Measurements from ENCODE around the gene TBC1D22A. TPM values are rescaled to one million over a fixed set of nuclear protein-coding genes. Genes with fewer than 3 reads are reported as not detected.

The TBC1D22A gene
- total RNA-seq, 1 experiment from 2014 or later: 27.6 TPM

DNA sequence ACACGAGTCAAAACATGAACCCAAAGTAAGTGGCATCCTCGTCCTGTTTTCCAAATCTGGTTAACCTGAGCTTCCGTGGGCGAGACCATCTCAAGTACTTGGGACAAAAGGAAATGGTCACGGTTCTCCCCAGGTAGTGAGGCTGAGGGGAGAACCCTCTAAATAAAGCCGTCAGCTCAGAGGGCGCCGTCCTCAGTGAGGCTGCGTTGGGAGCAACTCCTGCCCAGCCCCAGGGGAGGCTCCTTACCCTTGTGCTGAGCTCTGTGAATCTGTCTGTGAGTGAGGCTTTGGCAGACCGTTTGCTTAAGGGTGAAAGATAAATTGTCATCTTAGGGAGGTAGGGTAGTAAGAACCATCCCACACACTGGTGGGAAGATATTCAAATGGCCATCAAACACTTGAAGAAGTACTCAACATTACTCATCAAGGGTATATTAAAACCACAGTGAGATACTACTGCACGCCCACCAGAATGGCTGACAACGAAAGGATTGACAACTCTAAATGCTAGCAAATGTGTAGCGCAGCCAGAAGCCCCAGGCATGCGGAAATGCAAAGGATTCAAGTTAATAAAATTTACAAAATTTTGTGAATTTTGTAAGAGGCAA, 321.0 kb downstream of the TBC1D22A start:
- Mint-ChIP-seq H3K27me3 (ENCODE audit: unreplicated experiment) (no peaks in the 10 kb centered on the region), H3K36me3 (ENCODE audit: insufficient read depth, unreplicated experiment) (no peaks in the 10 kb centered on the region), H3K27ac (ENCODE audit: unreplicated experiment) (no peak overlapping the region), H3K9me3 (ENCODE audit: low read depth, unreplicated experiment) (peaks cover 9% of the 10 kb centered on the region), H3K4me3 (ENCODE audit: low read depth, unreplicated experiment) (no peak overlapping the region), H3K4me1 (ENCODE audit: low read depth, unreplicated experiment) (no peaks in the 10 kb centered on the region)
- no peak for DNase-seq
- no TSS peak for BruUV-seq (replicated peaks)
- no peak for TF ChIP-seq CTCF (IDR thresholded peaks at IDR 0.05; ENCODE audit: unreplicated experiment)
- intact Hi-C loops (cut with micrococcal nuclease; ENCODE audit: unreplicated experiment): no loop called here
- CTCF ChIA-PET: no interaction called here

DNA sequence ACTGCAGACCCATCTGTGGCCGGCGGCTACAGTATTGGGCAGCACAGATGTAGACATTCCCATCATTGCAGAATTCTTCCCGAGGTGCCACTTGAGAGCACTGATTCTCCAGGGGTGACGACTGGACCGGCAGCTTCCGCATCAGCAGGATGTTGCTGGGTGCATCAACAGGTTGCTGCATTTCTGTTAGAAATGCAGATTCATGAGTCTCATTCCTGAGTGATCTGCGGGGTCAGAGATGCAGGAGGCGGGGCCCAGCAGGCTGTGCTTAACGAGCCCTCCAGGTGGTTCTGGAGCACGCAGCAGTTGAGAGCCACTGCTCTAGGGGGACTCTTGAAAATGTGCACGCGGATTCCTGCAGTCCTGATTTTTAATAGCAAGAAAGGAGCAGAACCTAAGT, 321.8 kb downstream of the TBC1D22A start:
- no peak overlapping the region for H3K4me3 Mint-ChIP-seq (ENCODE audit: low read depth, unreplicated experiment)
- CTCF ChIA-PET: no interaction called here
- H3K4me1 Mint-ChIP-seq (ENCODE audit: low read depth, unreplicated experiment): no peaks in the 10 kb centered on the region
- H3K36me3 Mint-ChIP-seq (ENCODE audit: insufficient read depth, unreplicated experiment): no peaks in the 10 kb centered on the region
- DNase-seq: no peak
- intact Hi-C loops (cut with micrococcal nuclease; ENCODE audit: unreplicated experiment): no loop called here
- H3K27ac Mint-ChIP-seq (ENCODE audit: unreplicated experiment): no peak overlapping the region
- peaks cover 6% of the 10 kb centered on the region for H3K9me3 Mint-ChIP-seq (ENCODE audit: low read depth, unreplicated experiment)
- no peak for TF ChIP-seq CTCF (IDR thresholded peaks at IDR 0.05; ENCODE audit: unreplicated experiment)
- H3K27me3 Mint-ChIP-seq (ENCODE audit: unreplicated experiment): no peaks in the 10 kb centered on the region
- BruUV-seq (replicated peaks): no TSS peak

DNA sequence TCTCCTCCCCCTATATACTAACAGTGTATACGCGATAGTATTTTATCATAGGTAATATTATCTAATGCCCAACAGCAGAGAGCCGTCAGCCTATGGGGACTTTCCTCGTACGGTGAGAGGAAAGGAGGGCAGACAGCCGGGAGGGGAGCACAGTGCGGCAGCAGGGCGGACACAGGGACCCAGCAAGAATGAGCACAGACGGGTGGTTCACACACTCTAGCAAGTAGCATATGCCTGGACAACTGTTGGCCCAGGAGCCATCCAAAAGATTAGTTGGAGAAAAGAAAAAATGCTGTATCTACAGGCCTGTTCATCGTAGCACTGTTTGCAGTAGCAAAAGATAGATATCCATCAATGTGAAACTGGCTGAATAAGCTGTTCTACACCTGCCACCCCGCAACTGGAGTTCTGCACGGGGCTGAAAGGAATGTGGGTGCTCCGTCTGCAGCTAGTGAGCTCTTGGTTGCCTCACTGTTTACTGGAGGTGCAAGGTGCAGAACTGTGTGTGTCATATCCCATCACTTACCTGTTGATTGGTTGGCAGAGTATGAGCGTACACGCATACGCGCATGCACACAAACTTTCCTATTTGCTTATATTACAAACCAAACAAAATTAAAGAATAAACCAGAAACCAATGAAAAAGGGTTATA, 324.3 kb downstream of the TBC1D22A start:
- BruUV-seq (replicated peaks): no TSS peak
- CTCF ChIA-PET: no interaction called here
- peaks cover 14% of the 10 kb centered on the region for H3K36me3 Mint-ChIP-seq (ENCODE audit: insufficient read depth, unreplicated experiment)
- no peaks in the 10 kb centered on the region for H3K9me3 Mint-ChIP-seq (ENCODE audit: low read depth, unreplicated experiment)
- TF ChIP-seq CTCF (IDR thresholded peaks at IDR 0.05; ENCODE audit: unreplicated experiment): no peak
- DNase-seq: no peak
- H3K4me1 Mint-ChIP-seq (ENCODE audit: low read depth, unreplicated experiment): peaks cover 25% of the 10 kb centered on the region
- H3K4me3 Mint-ChIP-seq (ENCODE audit: low read depth, unreplicated experiment): no peak overlapping the region
- no peaks in the 10 kb centered on the region for H3K27me3 Mint-ChIP-seq (ENCODE audit: unreplicated experiment)
- intact Hi-C loops (cut with micrococcal nuclease; ENCODE audit: unreplicated experiment): no loop called here
- no peak overlapping the region for H3K27ac Mint-ChIP-seq (ENCODE audit: unreplicated experiment)

DNA sequence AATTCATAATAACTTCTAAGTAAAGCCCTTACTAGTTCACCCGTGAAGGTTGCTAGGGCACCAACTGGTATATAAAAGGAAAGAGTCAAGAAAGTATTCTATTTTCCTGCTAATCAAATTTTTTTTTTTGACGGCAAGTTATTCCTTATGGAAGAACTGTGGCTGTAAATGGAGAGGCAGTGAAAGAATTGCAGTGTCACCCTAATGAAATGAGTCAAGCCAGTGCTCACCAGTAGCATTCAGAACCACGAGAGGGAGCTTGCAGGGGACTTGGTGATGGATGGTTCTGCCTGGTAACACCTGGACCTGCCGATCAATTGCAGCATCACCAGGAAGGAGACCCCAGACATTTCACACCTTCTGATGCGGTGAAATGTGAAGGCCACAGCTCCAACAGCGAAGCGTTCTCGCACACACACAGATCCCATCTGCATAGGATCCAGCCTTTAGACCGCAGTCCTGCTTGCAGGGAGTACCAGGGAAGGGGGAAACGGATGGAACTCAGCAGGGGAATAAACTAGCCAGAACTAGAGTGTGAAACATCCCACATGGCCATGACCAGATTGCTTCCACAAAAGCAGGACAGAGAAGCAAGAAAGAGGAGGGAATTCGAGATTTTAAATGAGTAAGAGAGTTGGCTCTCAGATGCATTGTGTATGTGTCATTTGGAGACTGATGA, 326.2 kb downstream of the TBC1D22A start:
- no peaks in the 10 kb centered on the region for H3K27me3 Mint-ChIP-seq (ENCODE audit: unreplicated experiment)
- intact Hi-C loops (cut with micrococcal nuclease; ENCODE audit: unreplicated experiment): no loop called here
- peaks cover 33% of the 10 kb centered on the region for H3K4me1 Mint-ChIP-seq (ENCODE audit: low read depth, unreplicated experiment)
- TF ChIP-seq CTCF (IDR thresholded peaks at IDR 0.05; ENCODE audit: unreplicated experiment): no peak
- H3K4me3 Mint-ChIP-seq (ENCODE audit: low read depth, unreplicated experiment): no peak overlapping the region
- BruUV-seq (replicated peaks): no TSS peak
- H3K9me3 Mint-ChIP-seq (ENCODE audit: low read depth, unreplicated experiment): peaks cover 4% of the 10 kb centered on the region
- no peak for DNase-seq
- no peak overlapping the region for H3K27ac Mint-ChIP-seq (ENCODE audit: unreplicated experiment)
- peaks cover 14% of the 10 kb centered on the region for H3K36me3 Mint-ChIP-seq (ENCODE audit: insufficient read depth, unreplicated experiment)
- CTCF ChIA-PET: no interaction called here
